Vagina (tissue), 2 donors: ENCODE data around the gene ELP4. TPM values are rescaled to one million over a fixed set of nuclear protein-coding genes. Genes with fewer than 3 reads are reported as not detected.

ENCODE experiments used
- DNase-seq, 2 donors: peaks; one replicate each; pipeline ENCODE4 v3.0.0-alpha.2; 2017; ENCODE audit errors: extremely low spot score in 2 of 2
- H3K27ac ChIP-seq: fragments of 200-600 bp; sonication (generic); one replicate; pipeline ENCODE4 v1.5.1; 2019
- H3K27me3 ChIP-seq: fragments of 200-600 bp; sonication (generic); one replicate; pipeline ENCODE4 v1.5.1; 2019
- H3K36me3 ChIP-seq, 2 donors: fragments of 200-600 bp; sonication (generic); one replicate each; pipeline ENCODE4 v1.5.1; 2017 to 2019
- H3K4me1 ChIP-seq: fragments of 200-600 bp; sonication (generic); one replicate; pipeline ENCODE4 v1.5.1; 2019
- H3K4me3 ChIP-seq, 2 donors: fragments of 200-600 bp; sonication (generic); 1 replicate in 1 of 2; 2 replicates in 1 of 2; pipeline ENCODE4 v1.5.1; 2016 to 2019
- H3K9me3 ChIP-seq: fragments of 200-600 bp; sonication (generic); one replicate; pipeline ENCODE4 v1.5.1; 2019
- POLR2A ChIP-seq, 2 donors: fragments of 450-650 bp; IDR thresholded peaks; one replicate each; pipeline ENCODE4 v1.6.1; 2017; ENCODE audit warnings: antibody characterized with exemption in 2 of 2, mild to moderate bottlenecking in 2 of 2, moderate library complexity in 2 of 2
- POLR2AphosphoS5 ChIP-seq, 2 donors: sonication (generic); formaldehyde crosslinking; IDR thresholded peaks; one replicate each; pipeline ENCODE4 v1.9.0; 2017; ENCODE audit warnings: antibody characterized with exemption in 2 of 2, mild to moderate bottlenecking in 2 of 2, low read depth in 1 of 2; ENCODE audit not compliant: insufficient read depth in 1 of 2
- intact Hi-C: fragments of 100-400 bp; cut with DNase I; formaldehyde crosslinking; loops from one replicate; pipeline ENCODE4 v1.15.1; 2023
- total RNA-seq: library from RNA; depleted of rRNA; stranded (reverse); fragments of >200 nt; gene quantifications from one replicate; pipeline ENCODE4 v1.2.3, GENCODE V29; 2016
- TF ChIP-seq, protein P1 (sequence below), 3 experiments: fragments of 450-650 bp in 2 of 3; fragments of 200-600 bp in 1 of 3; sonication (generic) in 1 of 3; IDR thresholded peaks; one replicate each; pipeline ENCODE4 v1.5.1; 2017 to 2019; ENCODE audit warnings: antibody characterized with exemption in 3 of 3, mild to moderate bottlenecking in 2 of 3, moderate library complexity in 2 of 3

Gene ELP4
- total RNA-seq, 1 donor from 2014 or later = 23.3 TPM

DNA sequence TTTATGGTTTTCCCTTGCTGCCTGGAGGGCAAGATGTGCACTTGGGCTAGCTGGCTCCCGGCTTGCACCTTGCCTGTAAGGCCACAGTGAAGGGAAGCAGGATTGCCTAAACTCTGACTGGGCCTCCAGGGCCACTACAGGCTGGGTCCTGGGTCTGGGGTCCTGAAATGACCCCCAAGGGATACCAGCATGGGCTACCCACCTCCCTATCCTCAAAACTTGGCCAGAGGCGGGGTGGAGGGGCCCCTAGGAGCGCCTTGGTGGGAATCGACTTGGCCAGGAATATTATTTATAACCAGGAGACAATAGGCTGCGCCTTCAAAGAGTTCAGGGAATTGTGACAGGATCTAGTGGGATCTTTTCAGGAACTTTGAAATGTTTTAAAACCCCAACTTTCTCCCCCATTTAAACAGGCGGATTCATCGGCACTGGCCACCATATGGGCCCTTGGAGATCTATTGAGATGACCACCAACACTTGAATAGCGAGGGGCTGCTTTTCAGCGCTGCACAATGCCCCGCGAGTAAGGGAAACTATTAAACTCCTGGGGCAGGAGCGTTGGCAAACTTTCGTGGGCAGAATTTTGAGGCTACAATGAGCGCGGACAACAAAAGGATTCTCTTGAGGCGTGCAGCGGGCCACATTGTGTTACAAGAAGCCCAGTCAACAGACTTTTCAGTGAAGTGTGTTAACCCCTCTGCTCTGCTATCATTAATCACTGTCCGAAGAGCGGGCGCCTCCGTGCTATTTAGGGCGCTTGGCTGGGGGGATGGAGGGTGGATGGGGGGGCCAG is 286.3 kb downstream of the ELP4 start:
- H3K9me3 ChIP-seq = no peaks in the 10 kb centered on the region
- peak; percentile 61 to 77 for DNase-seq

DNA sequence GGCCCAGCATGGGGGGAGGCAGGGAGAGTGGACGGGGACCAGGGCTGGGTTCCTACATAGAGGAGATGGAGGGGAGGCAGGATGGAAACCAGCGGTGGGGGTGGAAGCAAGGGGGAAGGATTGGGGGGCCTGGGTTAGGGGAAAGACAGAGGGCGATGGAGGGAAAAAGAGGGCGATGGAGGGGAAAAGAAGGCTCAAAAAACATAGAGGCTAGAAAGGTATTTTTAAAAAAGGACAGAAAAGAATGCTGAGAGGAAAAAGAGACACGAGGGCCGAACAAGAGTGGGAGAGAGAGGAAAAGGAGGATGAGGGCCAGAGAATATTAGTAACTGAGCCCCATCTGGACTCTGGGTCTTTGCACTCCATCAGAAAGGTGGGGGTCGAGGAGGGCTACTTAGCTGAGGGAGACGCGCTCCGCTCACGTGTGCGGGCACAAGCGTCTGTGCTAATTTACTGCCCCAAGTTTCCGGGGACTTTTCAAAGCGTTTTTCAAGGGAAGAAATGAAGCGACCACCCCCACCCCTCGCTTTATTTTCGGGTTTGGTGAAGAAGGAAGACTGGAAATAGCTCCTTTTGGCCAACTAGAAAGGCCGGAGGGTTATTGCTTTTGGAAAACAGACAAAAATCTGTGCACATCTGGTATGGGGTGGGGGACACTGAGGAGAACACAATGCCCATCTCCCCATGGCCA is 287.1 kb downstream of the ELP4 start:
- H3K27ac ChIP-seq = no peak overlapping the region
- no peaks in the 10 kb centered on the region for H3K9me3 ChIP-seq
- peaks cover 16% of the 10 kb centered on the region for H3K27me3 ChIP-seq
- peaks cover 24% of the 10 kb centered on the region for H3K4me1 ChIP-seq
- no peak overlapping the region for H3K4me3 ChIP-seq
- intact Hi-C loops = no loop called here
- DNase-seq = peak; percentile 49
- TF ChIP-seq, protein P1, sequence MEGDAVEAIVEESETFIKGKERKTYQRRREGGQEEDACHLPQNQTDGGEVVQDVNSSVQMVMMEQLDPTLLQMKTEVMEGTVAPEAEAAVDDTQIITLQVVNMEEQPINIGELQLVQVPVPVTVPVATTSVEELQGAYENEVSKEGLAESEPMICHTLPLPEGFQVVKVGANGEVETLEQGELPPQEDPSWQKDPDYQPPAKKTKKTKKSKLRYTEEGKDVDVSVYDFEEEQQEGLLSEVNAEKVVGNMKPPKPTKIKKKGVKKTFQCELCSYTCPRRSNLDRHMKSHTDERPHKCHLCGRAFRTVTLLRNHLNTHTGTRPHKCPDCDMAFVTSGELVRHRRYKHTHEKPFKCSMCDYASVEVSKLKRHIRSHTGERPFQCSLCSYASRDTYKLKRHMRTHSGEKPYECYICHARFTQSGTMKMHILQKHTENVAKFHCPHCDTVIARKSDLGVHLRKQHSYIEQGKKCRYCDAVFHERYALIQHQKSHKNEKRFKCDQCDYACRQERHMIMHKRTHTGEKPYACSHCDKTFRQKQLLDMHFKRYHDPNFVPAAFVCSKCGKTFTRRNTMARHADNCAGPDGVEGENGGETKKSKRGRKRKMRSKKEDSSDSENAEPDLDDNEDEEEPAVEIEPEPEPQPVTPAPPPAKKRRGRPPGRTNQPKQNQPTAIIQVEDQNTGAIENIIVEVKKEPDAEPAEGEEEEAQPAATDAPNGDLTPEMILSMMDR (IDR thresholded peaks at IDR 0.05) = no peak
- TF ChIP-seq POLR2A (IDR thresholded peaks at IDR 0.05) (no peak), POLR2AphosphoS5 (IDR thresholded peaks at IDR 0.05; ENCODE audit: insufficient read depth in 1 of 2, low read depth in 1 of 2) (no peak)
- H3K36me3 ChIP-seq = no peaks in the 10 kb centered on the region

More for the DNA sequence above, 286.3 kb downstream of the ELP4 start:
- H3K4me1 ChIP-seq = peaks cover 24% of the 10 kb centered on the region
- peaks cover 9% of the 10 kb centered on the region for H3K27me3 ChIP-seq
- no peak overlapping the region for H3K4me3 ChIP-seq
- no peaks in the 10 kb centered on the region for H3K36me3 ChIP-seq
- TF ChIP-seq POLR2A (IDR thresholded peaks at IDR 0.05) (no peak), POLR2AphosphoS5 (IDR thresholded peaks at IDR 0.05; ENCODE audit: insufficient read depth in 1 of 2, low read depth in 1 of 2) (no peak)
- TF ChIP-seq, protein P1 (IDR thresholded peaks at IDR 0.05) = no peak
- intact Hi-C loops = no loop called here
- H3K27ac ChIP-seq = no peak overlapping the region

DNA sequence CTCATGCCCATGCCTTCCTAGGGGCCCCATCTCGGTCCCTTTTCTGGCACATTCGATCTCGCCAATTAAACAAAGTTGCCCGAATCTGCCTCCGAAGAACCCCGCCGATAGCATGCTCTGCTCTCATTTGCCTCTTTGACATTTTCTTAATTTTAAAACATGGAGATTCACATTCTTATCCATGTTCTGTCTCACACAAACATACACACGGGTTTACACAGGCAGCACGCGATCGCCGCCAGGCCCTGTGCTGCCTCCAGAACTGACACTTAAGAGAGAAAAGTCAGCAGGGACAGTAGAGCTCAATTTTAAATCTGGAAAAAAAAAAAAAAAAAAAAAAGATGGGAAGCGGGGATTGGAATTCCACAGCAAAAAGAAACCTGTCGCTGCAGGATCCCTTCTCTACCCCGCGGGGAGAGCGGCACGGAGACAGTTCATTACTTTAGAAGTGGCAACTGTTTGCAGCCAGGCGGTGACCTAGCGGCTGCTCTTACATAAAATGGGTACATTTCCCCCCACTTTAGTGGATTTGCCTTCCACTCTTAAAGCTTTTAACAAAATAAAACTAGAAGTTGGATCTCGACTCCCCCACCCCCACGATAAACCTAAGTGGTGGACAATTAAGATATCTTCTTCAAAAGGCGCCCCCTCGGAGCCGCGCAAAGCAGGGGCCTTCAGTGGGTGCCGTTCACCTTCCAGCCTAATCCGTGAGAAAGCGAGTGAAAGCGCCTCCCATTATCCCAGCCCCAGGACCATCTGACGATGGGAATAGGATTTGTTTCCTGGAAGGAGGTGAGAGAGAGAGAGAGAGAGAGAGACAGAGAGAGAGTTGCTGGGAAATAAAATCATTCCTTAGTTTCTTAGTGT is 287.9 kb downstream of the ELP4 start:
- H3K9me3 ChIP-seq = no peaks in the 10 kb centered on the region
- no peaks in the 10 kb centered on the region for H3K36me3 ChIP-seq
- TF ChIP-seq POLR2AphosphoS5 (IDR thresholded peaks at IDR 0.05; ENCODE audit: insufficient read depth in 1 of 2, low read depth in 1 of 2) = no peak
- TF ChIP-seq, protein P1 (IDR thresholded peaks at IDR 0.05) = no peak
- TF ChIP-seq POLR2A (IDR thresholded peaks at IDR 0.05) = no peak
- intact Hi-C loops = no loop called here
- H3K4me3 ChIP-seq = no peak overlapping the region
- DNase-seq = peak; percentile 46 to 65
- H3K27ac ChIP-seq = no peak overlapping the region
- H3K4me1 ChIP-seq = peaks cover 24% of the 10 kb centered on the region
- H3K27me3 ChIP-seq = peaks cover 22% of the 10 kb centered on the region

DNA sequence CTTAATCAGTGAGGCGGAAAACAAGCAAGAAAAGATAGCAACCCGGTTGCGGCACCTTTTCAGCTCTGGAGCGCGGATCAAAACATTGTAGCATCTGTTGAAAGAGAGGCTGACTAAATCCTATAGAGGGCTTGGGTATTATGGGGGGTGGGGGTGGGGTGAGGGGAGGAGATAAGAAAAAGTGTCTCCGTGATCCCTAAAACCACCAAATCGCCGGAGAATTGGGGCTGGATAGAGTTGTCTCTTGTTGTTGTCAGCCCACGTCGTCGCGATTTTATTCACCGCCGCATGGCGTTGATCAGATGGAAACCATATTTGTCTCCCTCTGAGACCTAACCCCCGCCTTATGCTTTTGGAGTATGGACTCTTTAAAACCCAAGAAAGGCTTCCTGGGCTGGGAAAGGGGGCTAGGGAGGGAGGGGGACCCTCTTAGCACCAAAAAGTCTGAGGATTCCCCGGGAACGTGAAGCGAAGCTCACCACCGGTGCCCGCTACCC is 288.5 kb downstream of the ELP4 start:
- H3K9me3 ChIP-seq = no peaks in the 10 kb centered on the region
- peaks cover 24% of the 10 kb centered on the region for H3K4me1 ChIP-seq
- H3K36me3 ChIP-seq = no peaks in the 10 kb centered on the region
- TF ChIP-seq, protein P1 (IDR thresholded peaks at IDR 0.05) = no peak
- TF ChIP-seq POLR2AphosphoS5 (IDR thresholded peaks at IDR 0.05; ENCODE audit: insufficient read depth in 1 of 2, low read depth in 1 of 2) (no peak), POLR2A (IDR thresholded peaks at IDR 0.05) (no peak)
- peak overlapping the region in 1 of 2 donors; percentile 30 for H3K4me3 ChIP-seq
- H3K27ac ChIP-seq = no peak overlapping the region
- peaks cover 24% of the 10 kb centered on the region for H3K27me3 ChIP-seq
- intact Hi-C loops = no loop called here
- peak; percentile 47 to 72 for DNase-seq
